Upper lobe of left lung (tissue), 6 donors: ENCODE results near the gene KRTAP13-1. TPM values are rescaled to one million over a fixed set of nuclear protein-coding genes. Genes with fewer than 3 reads are reported as not detected.

Experiments
- ATAC-seq, 2 donors: fragments of 200-7000 bp; cut with Tn5 transposase; one replicate each; pipeline ENCODE4 v1.9.1; 2022; ENCODE audit warnings: mild to moderate bottlenecking in 2 of 2, moderate library complexity in 2 of 2; ENCODE audit not compliant: low FRiP score in 2 of 2
- DNase-seq, 2 donors: peaks; one replicate each; pipeline ENCODE4 v3.0.0-alpha.2; 2019 to 2020
- H3K27ac ChIP-seq, 4 donors: fragments of 200-600 bp; sonication (generic); one replicate each; pipeline ENCODE4 v1.5.1; 2016 to 2019
- H3K27me3 ChIP-seq, 4 donors: fragments of 200-600 bp; sonication (generic); one replicate each; pipeline ENCODE4 v1.5.1; 2017 to 2019
- H3K36me3 ChIP-seq, 4 donors: fragments of 200-600 bp; sonication (generic); one replicate each; pipeline ENCODE4 v1.5.1; 2016 to 2019
- H3K4me1 ChIP-seq, 4 donors: fragments of 200-600 bp; sonication (generic); one replicate each; pipeline ENCODE4 v1.5.1; 2018 to 2019
- H3K4me3 ChIP-seq, 4 donors: fragments of 200-600 bp; sonication (generic); one replicate each; pipeline ENCODE4 v1.5.1; 2017 to 2019; ENCODE audit warnings: mild to moderate bottlenecking in 2 of 4, moderate library complexity in 1 of 4
- H3K9me3 ChIP-seq, 4 donors: fragments of 200-600 bp; sonication (generic); one replicate each; pipeline ENCODE4 v1.5.1; 2018 to 2019
- EP300 ChIP-seq, 4 donors: sonication (generic); formaldehyde crosslinking; IDR thresholded peaks; one replicate each; pipeline ENCODE4 v1.5.1; 2017; ENCODE audit warnings: antibody characterized with exemption in 4 of 4, control low read depth in 2 of 4
- POLR2A ChIP-seq, 4 donors: fragments of 450-650 bp; IDR thresholded peaks; one replicate each; pipeline ENCODE4 v1.5.1; 2016 to 2017; ENCODE audit warnings: antibody characterized with exemption in 4 of 4, mild to moderate bottlenecking in 2 of 4
- POLR2AphosphoS5 ChIP-seq, 2 donors: sonication (generic); formaldehyde crosslinking; IDR thresholded peaks; one replicate each; pipeline ENCODE4 v1.5.1; 2017; ENCODE audit warnings: antibody characterized with exemption in 2 of 2
- WGBS, 2 donors: methylation state at CpG; one replicate each; pipeline ENCODE4 v1.1.5; 2017 to 2018; 5-methylcytosine and 5-hydroxymethylcytosine counted together
- total RNA-seq, 6 donors: library from RNA; depleted of rRNA in 4 of 6; stranded (reverse); fragments of >200 nt in 4 of 6; gene quantifications; one replicate each; pipeline versions ENCODE4 v1.1.0 to v1.2.1, GENCODE V29; 2016 to 2021
- TF ChIP-seq, protein P1 (sequence below), 6 experiments: fragments of 450-650 bp in 4 of 6; fragments of 200-600 bp in 2 of 6; sonication (generic) in 2 of 6; IDR thresholded peaks; one replicate each; pipeline ENCODE4 v1.5.1; 2016 to 2019; ENCODE audit warnings: antibody characterized with exemption in 6 of 6
- donor health status: DM: no; HTN: no; CAD: no; lungs with moderate emphysema.
- donor health status: DM: no; HTN: yes; CAD: no; lungs with severe emphysema.

KRTAP13-1 gene
- total RNA-seq, 6 donors from 2014 or later: not detected

DNA sequence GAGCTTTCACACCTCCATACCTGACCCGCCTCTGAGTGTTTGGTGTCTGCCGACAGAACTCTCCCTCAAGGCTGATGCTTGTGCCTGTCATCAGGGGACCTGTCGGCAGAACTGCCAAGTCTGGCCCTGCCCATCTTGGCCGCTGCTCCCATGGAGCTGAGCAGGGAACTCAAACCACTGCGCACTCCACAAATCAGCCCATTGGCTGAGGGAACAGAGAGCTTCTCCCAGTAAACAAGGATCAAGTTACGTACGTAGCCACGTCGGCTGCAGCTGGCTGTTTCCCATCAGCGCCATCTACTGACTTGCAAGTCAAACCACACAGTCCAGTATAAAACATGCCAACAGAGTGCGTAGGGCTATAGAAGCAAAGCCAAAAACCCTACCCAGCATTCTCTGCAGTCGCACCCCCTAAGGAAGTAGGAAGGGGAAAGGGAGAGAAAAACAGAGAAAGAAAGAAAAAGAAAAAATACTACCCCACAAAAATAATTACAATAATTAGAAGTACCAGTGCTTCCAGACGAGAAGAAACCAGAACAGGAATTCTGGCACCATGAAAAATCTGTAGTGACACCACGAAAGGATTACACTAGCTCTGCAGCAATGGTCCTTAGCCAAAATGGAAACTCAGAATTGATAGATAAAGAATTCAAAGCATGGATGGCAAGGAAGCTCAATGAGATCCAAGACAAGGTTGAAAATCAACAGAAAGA, 13.1 kb downstream of the KRTAP13-1 start:
- peak; percentile 31 to 80 for DNase-seq
- Histone ChIP-seq H3K36me3 (no peaks in the 10 kb centered on the region), H3K27me3 (no peaks in the 10 kb centered on the region), H3K9me3 (no peaks in the 10 kb centered on the region), H3K27ac (no peak overlapping the region), H3K4me3 (no peak overlapping the region), H3K4me1 (no peaks in the 10 kb centered on the region)
- ATAC-seq: peak; percentile 53 to 90
- TF ChIP-seq POLR2AphosphoS5 (IDR thresholded peaks at IDR 0.05) (no peak), POLR2A (IDR thresholded peaks at IDR 0.05) (no peak)
- TF ChIP-seq, protein P1, sequence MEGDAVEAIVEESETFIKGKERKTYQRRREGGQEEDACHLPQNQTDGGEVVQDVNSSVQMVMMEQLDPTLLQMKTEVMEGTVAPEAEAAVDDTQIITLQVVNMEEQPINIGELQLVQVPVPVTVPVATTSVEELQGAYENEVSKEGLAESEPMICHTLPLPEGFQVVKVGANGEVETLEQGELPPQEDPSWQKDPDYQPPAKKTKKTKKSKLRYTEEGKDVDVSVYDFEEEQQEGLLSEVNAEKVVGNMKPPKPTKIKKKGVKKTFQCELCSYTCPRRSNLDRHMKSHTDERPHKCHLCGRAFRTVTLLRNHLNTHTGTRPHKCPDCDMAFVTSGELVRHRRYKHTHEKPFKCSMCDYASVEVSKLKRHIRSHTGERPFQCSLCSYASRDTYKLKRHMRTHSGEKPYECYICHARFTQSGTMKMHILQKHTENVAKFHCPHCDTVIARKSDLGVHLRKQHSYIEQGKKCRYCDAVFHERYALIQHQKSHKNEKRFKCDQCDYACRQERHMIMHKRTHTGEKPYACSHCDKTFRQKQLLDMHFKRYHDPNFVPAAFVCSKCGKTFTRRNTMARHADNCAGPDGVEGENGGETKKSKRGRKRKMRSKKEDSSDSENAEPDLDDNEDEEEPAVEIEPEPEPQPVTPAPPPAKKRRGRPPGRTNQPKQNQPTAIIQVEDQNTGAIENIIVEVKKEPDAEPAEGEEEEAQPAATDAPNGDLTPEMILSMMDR (IDR thresholded peaks at IDR 0.05): peak in 3 of 6 experiments; percentile 31 to 43 (median 41)
- 39 to 41% methylated on average over 13 to 14 of the region's 14 CpGs for WGBS, 2 donors

GRCh38 chr21:30415993-30416392, 20.2 kb downstream of the KRTAP13-1 start:
- H3K4me1 ChIP-seq: no peaks in the 10 kb centered on the region
- H3K9me3 ChIP-seq: no peaks in the 10 kb centered on the region
- no peaks in the 10 kb centered on the region for H3K36me3 ChIP-seq
- WGBS, 2 donors: 78 to 79% methylated on average over 5 of the region's 5 CpGs
- H3K27ac ChIP-seq: no peak overlapping the region
- TF ChIP-seq POLR2A (IDR thresholded peaks at IDR 0.05) (no peak), EP300 (IDR thresholded peaks at IDR 0.05) (no peak), POLR2AphosphoS5 (IDR thresholded peaks at IDR 0.05) (no peak)
- TF ChIP-seq, protein P1 (IDR thresholded peaks at IDR 0.05): no peak
- DNase-seq (no peak), ATAC-seq (no peak)
- H3K27me3 ChIP-seq: no peaks in the 10 kb centered on the region
- H3K4me3 ChIP-seq: no peak overlapping the region

GRCh38 chr21:30425826-30426225, 30.0 kb downstream of the KRTAP13-1 start, which contains the start of gene KRTAP13-3:
KRTAP13-3 (minus strand) TSS chr21:30425926; CDS start chr21:30425912, 14 bp downstream.
- H3K9me3 ChIP-seq: no peaks in the 10 kb centered on the region
- no peaks in the 10 kb centered on the region for H3K27me3 ChIP-seq
- WGBS, 2 donors: 81 to 82% methylated on average over 5 of the region's 5 CpGs
- no peaks in the 10 kb centered on the region for H3K36me3 ChIP-seq
- no peak within 1 kb of the TSS for H3K4me3 ChIP-seq
- H3K4me1 ChIP-seq: no peaks in the 10 kb centered on the region
- TF ChIP-seq POLR2A (IDR thresholded peaks at IDR 0.05) (no peak), EP300 (IDR thresholded peaks at IDR 0.05) (no peak), POLR2AphosphoS5 (IDR thresholded peaks at IDR 0.05) (no peak)
- TF ChIP-seq, protein P1 (IDR thresholded peaks at IDR 0.05): no peak
- H3K27ac ChIP-seq: no peak within 1 kb of the TSS
- ATAC-seq (peak in 1 of 2 donors; percentile 19), DNase-seq (no peak)

DNA sequence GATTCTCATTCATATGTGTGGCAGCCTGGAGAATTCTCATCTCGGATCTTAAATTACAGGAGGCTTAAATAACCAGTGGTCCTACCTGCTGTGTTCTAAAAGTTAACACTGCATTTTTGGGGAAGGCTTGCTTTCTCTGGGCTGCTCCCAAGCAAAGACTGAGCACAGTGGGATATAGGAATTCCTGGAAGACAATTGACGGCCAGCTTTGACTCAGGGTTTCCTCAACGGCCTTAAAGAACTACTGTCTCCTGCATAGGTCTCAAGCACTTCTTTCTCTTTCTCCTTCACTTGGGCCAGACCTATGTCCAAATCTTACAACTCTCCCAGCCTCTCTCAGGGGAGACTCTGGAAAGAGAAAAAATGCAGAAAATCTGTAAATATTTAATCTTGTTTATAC, 30.9 kb downstream of the KRTAP13-1 start:
- Histone ChIP-seq H3K27ac (no peak overlapping the region), H3K9me3 (no peaks in the 10 kb centered on the region), H3K36me3 (no peaks in the 10 kb centered on the region), H3K27me3 (no peaks in the 10 kb centered on the region), H3K4me3 (no peak overlapping the region), H3K4me1 (no peaks in the 10 kb centered on the region)
- TF ChIP-seq POLR2A (IDR thresholded peaks at IDR 0.05) (no peak), EP300 (IDR thresholded peaks at IDR 0.05) (no peak), POLR2AphosphoS5 (IDR thresholded peaks at IDR 0.05) (no peak)
- TF ChIP-seq, protein P1 (IDR thresholded peaks at IDR 0.05): no peak
- ATAC-seq: no peak
- 43 to 72% methylated on average over 3 of the region's 3 CpGs for WGBS, 2 donors
- DNase-seq: no peak
